NOMO-1 treated with DMSO at 0.1 percent for 48 hours (cell line): ENCODE measurements around the gene ALOX15B.
"Not testable (repeated sequence)": the region's sequence is repeated elsewhere in the genome, so short reads cannot be mapped to it uniquely, and the experiment has no call there.

Source experiments
- DNase-seq: peaks from one replicate; lab custom pipeline; 2025; ENCODE audit not compliant: unreplicated experiment; lab: John Stamatoyannopoulos, UW

The ALOX15B gene

DNA sequence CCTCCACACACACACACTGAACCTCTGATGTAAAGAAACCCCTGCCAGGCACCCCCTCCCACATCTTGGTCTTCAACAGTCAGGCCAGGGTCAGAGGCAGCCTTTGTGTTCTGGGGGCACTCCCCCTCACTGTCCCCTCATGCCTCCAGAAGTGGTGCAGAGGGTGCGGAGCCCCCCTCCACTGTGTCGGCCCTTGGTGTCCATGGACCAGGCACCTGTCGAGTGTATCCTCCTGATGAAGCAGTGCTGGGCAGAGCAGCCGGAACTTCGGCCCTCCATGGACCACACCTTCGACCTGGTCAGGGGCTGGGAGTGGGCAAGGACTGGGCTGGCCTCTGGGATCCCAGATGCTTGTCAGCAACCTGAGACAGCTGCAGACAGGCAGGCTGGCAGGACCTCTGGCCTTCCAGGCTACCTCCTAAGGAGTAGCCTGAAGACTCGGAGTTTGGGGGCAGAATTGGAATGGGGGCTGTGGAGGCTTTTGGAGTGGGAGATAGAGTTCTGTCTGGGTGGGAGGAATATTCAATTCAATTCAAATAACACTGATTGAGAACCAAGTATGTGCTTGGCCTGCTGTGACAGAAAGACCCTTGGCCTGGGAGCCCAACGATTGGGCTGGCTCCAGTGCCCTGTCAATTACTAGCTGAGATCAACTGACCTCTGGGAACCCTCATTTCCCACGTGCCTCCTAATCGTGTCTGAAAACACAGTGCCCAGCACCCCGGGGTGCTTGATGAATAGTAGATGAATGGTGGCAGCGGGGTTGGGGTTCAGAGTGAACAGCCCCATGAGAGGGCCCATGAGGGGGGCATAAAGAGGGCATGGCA, 24.9 kb upstream of the ALOX15B start:
- no peak for DNase-seq

DNA sequence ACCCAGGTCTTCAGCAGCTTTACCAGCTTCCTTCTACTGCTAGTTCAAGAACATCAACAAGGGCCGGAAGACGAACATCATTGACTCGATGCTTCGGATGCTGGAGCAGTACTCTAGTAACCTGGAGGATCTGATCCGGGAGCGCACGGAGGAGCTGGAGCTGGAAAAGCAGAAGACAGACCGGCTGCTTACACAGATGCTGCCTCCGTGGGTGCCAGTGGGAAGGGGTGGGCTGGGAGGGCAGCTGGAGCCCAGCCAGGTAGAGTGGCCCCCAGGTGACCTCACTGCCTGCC, 24.4 kb upstream of the ALOX15B start:
- DNase-seq, result no peak

DNA sequence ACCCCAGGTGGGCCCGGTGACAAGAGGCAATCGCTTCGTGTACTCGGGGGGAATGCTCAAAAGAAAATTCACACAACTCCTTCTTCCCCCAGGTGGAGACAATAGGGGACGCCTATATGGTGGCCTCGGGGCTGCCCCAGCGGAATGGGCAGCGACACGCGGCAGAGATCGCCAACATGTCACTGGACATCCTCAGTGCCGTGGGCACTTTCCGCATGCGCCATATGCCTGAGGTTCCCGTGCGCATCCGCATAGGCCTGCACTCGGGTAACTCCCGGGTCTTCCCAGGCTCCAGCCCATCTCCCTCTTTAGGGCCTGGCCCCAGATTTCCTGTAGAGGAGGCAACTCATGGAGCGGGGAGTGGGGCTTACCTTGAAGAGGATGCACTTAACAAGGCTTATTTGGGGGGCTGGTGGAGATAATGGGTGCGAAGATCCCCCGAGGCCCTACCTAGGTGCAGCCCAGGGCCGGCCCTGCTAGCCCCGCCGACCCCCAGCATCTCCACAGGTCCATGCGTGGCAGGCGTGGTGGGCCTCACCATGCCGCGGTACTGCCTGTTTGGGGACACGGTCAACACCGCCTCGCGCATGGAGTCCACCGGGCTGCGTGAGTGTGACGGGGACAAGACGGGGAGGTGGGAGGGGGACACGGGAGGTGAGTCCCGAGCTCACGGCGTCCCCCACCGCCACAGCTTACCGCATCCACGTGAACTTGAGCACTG, 23.5 kb upstream of the ALOX15B start:
- DNase-seq, result no peak

DNA sequence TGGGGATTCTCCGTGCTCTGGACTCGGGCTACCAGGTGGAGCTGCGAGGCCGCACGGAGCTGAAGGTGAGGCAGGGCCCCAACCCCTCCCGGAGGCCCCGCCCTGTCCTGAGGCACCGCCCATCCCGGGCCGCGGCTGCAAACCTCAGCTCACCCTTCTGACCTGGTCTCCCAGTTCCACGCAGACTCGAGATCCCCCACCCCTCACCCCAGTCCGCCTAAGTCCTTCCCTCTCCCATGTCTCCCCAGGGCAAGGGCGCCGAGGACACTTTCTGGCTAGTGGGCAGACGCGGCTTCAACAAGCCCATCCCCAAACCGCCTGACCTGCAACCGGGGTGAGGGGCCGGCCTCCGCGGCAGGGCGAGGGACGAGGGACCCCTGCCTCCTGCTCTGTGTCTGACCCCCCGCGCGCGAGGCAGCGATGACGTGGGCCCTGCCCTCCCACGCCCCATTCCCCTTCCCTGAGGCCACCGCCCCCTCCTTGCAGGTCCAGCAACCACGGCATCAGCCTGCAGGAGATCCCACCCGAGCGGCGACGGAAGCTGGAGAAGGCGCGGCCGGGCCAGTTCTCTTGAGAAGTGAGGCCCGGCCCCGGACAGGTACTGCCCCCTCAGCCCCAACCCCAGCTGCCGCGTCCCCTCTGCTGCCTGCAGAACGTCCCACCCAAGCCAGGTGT, 22.8 kb upstream of the ALOX15B start:
- no peak for DNase-seq

DNA sequence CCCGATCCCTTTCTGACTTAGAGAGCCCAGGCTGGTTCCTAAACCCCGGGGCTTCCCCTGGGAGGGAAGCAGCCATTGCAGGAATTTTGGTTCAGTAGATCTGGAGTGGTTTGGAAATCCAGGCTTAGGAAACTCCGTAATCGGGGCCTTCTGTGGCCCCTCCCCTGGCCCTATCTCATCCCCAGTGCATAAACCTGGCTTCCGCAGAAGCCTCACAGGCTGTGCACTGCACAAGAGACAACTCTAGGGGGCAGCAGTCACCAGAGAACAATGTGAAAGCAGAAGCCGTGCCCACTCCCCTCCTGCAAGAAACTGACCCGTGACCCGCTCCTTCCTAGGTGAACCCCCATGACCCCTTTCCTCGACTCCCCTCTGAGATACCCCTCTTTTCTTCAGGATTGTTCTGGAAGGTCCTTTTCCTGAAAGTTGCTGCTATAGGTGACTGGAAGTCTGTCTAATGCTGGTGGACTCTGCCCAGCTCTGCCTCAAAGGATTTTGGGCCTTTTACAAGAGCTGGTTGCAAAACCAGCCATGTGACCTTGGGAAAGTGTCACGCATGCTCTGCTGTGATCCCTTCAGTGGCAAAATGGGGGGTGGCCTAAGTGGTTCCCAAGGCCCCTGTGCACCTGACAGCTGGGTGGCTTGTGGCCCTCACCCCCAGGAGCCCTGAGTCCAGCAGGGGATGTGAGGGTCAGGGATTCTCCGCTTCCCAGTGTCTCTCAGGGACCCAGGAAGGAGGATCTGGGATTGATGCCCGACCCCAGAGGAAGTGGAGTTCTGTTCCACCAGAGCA, 22.0 kb upstream of the ALOX15B start:
- DNase-seq, result peak; percentile 68

DNA sequence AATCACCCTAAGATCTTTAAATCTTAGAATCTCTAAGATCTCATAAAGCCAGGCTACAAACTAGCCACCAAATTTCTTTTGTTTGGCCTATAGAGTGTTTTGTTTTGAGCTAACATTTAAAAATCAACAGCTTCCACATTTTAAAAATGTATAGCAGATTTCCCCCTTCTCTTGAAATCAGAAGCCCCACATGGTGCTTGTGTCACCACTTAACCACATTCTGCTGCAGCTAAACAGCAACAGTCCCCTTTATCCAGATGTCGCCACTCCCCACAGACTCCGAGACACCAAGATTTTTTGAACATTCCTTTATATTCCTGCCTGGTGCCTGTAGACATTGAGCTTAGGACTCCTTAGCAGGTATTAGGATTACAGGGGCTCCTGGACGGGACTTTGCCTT, 20.4 kb upstream of the ALOX15B start:
- peak; percentile 48 for DNase-seq

DNA sequence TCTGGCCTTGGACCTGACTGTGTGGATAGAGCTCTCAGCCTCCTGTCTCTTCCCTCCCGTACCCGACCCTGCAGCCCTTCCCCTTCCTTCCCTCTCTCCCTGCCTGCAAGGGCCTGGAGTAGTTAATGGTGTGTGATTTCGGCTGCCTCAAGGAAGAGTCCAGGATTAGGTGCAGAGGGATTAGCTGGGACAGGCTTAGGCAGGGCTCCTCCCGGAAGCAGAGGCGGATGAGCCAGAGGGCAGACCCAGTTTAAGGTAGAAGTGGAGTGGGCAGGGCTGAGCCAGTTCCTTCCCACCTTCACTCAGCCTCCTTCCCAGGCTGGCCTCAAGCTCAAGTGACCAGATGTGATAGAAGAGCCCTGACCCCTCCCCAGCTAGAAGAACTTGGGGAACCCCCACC, 19.7 kb upstream of the ALOX15B start:
- no peak for DNase-seq

DNA sequence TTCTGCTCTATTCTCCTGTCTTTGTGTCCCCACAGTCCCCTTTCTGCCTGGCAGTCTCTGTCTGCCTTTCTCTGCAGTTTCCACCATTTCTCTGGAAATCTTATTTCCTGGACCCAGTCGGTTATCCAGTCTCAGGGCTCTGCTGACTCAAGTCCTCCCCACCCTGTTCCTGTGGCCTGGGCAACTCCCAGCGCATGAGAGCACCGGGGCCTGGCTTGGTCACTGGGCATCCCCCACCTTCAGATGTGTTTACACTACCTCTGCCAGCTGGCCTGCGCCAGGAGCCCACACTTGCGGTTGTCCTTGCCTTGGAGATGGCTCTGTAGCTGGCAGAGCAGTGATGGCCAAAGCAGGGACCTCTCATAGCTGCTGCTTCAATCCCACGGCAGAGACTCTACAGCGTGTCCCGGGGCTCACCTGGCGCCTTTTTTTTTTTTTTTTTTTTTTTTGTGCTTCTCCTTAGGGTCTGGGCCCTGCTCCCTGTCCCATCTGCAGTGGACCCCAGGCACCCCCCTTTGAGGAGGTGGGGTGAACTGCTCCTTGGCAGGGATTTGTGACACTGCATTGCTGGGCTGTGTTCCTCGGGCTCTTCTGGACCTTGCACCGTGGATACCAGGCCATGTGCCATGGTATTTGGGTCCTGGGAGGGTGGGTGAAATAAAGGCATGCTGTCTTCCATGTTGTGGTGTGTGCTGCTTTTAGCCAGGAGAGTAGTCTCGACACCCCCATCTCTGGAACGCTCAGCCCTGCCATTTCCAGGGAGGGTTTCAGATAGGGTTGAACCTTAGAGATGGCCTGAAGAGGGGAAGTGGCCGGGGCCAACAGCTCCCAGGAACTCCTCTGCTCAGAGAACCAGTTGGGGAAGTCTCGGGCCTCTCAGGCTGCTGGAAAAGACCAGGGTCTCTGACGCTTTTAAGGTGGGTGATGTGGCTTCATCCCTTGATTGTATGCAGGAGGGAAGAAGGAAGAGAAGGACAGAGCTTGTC, 18.9 kb upstream of the ALOX15B start:
- DNase-seq, result no peak

DNA sequence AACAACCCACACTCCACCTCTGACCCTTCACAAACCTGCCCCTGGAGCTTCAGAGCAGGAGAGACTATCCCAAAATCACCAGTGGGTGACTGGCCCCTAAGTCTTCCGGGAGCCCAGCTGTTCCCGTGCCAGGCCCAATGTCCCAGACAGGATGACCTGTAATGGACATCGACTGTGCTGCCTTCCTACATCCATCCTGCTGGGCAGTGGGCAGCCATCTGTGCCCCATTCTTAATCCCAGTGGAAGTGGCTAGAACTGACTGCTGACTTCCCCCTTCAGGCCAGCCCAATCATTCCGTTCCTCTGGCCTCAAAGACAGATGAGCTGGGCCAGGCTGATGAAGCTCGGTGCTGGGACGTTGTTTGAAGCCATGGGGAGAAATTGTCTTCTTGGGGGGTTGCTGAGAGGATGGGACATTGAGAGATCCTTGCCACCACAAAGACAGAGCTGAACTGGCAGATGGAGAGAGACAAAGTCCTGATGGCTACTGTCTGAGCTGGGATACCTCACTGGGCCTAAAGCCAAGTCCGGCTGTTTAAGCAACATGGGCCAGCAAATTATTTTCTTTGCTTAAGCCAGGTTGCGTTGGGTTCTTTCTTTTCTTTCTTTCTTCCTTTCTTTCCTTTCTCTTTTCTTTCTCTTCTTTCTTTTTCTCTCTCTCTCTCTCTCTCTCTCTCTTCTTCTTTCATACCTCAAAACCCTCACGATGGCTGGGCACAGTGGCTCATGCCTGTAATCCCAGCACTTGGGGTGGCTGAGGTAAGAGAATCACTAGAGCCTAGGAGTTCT, 17.9 kb upstream of the ALOX15B start:
- no peak for DNase-seq

DNA sequence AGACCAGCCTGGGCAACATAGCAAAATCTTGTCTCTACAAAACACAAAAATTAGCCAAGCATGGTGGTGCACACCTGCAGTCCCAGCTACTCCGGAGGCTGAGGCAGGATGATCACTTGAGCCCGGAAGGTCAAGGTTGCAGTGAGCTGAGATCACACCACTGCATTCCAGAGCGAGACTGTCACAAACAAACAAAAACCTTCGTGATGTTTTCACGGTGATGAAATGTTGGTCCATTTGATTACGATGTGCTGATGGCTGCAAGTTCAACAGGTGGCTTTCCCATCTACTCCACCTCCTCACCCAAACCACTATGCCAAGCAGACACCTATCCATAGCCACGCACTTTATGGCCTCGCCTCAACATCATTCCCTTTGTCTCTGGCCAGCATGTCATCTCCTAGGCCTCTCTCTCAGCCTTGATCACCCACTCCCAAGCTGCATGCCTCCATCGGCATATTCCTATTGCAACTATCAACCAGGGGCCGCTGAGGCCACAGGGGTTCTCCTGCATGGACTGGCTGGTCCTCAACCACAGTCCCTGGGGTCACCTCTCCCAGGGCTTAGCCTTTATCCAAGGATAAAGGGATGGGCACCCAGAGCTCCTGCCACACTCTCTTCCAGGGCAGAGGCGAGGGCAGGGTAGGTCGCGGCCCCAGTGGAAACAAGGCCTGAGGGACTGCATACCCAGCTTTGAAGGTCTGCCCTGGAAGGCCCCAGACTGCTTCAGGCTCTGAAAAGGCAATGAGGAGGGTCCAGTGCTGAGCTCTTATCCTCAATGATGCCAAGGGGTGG, 17.1 kb upstream of the ALOX15B start:
- DNase-seq, result no peak

DNA sequence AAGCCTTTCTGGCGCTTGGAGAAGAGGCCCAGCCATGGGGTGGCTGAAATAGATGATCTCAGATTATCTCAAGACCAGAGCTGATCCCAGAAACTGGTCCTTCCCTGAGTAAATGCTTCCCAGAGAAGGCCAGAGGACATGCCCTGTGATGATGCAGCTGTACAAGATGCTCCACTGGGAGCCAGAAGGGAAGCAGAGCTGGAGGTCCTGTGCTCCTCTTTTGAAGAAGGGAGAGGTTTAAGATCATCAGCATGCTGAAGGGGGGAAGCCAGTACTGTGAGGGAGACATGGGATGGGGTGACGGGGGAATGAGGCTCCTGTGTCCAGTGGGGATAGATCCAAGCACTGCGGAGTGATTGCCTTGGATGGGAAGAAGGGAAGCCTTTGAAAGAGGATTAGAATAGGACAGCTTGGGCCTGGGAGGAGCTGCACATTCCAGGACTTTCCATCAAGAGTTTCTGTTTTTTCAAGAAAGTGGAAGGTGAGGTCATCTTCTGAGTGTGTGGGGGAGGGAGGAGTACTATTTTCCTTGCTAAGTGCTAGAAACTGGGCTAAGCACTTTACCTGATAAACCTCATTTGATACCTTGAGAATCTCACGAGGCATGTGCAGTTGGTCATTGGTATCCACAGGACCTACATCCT, 16.4 kb upstream of the ALOX15B start:
- no peak for DNase-seq

DNA sequence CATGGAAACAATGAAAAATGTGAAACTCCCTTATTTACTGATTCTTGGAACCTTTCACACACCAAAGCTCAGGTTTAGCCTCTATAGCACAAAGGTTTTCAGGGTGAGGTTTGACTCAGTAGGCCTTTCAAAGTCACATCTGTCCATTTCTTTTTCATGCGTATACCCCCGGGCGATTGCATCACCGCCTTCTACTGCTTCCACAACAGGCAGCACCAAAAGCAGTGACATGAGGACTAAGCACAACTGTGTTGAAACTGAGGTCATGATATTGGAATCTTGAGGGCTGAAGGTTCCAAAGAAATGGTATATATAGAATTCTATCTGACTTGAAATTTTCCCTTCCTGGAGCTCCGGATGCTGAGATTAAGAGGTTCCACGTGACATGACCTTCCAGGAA, 14.7 kb upstream of the ALOX15B start:
- DNase-seq, result not testable (repeated sequence)

DNA sequence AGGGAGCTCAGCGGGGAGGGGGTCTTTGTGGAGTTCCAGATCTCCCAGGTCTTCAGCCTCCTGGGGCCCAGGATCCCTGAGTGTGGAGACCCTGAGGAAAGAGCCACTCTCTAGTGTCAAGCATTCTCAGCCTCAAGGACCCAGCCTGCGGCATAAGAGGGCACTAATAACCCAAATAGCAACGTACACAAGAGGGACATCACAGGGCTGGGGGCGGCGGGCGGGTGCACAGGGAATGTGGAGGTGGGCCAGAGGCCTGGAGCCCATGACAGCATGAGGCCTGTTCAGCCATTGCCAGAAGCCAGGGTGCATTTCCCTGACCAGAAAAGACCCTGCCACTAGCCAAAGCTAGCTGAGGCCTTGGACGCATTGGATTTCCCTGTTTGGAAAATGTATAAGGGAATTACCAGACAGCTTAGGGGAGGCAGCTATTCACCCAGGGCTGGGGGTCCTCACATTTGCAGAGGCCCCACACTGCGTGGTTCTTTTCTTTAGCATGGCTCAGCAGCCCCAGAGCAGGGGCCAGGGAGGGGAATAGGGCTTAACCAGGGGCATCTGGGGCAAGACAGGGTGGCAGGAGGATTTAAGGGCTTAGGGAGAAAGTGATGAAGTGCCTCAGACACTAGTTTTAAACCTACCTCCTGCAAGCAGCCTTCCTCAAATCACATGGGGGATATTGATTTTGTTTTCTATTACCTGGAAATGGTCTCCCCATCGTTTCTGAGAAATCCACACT, 13.5 kb upstream of the ALOX15B start:
- no peak for DNase-seq

DNA sequence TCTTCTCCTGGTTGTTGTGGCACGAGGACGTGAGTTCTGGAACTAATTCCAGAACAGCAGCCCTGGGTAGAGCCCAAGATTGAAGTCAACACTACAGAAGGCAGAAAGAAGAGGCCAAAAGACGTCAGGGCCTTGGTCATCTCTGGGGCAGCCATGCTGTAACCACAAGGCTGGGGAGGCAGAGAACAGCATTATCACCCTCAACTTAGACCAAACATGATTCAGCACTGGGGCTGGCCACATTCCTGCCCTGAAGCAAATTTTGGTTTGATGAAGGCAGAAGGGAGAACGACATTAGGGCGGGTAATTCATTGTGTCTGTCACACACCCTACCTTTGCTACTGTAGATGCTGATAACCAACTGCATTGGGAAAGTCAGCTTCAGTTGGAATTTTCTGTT, 9.7 kb upstream of the ALOX15B start:
- no peak for DNase-seq

DNA sequence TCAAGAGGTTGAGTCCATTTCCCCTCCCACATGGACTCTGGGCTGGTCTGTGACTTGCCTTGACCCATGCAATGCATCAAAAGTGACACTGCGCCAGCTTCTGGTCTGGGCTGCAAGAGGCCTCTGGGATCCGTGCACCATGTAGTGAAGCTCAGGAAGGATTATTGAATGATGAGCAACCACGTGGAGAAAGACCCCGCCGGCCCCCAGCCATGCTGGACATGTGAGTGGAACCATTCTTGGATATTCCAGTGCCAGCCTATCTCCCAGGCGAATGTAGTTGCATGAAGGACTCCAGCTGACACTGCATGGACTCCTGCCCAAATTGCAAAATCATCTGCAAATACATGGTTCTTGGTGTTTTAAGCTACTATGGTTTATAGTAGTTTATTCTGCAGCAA, 7.6 kb upstream of the ALOX15B start:
- no peak for DNase-seq

DNA sequence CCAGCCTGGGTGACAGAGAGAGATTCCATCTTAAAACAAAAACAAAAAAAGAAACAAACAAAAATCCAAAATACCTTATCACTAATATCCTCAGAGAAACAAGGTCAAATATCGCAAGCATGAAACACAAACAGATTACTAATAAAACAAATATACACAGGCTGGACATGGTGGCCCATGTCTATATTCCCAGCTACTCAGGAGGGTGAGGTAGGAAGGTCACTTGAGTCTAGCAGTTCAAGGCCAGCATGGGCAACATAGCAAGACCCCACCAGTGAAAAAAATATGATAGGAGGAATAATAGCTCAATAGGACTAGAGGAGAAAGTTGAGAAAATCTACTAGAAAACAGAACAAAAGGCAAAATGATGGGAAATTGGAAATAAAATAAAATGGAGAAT, 6.9 kb upstream of the ALOX15B start:
- no peak for DNase-seq

DNA sequence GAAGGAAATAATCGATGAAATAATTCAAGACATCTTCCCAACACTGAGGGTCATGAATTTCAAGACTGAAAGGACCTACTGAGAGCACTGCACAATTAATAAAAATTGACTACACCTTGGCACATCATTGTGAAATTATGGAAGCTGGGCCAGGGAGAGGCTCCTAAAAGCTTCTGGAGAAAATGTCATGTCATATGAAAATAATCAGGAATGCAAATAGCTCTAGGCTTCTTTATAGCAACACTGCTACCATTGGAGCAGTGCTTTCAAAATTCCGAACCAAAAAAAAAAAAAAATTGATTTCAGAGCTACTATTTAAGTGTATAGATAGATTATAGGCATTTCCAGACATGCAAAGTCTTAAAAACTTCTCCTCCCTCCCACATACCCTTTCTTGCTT, 6.4 kb upstream of the ALOX15B start:
- no peak for DNase-seq
